SK-N-SH (cell line): ENCODE results near the gene RNF145. TPM values are rescaled to one million over a fixed set of nuclear protein-coding genes. Genes with fewer than 3 reads are reported as not detected.

ENCODE experiments used
- CTCF ChIA-PET: fragments of 300-600, 350-600 bp; formaldehyde crosslinking; extraction: SDS; loops from one replicate; lab custom pipeline; 2021; lab: Yijun Ruan, JAX
- POLR2A ChIA-PET: fragments of 350-600 bp; sonication (Branson Sonifier 250); formaldehyde crosslinking; extraction: SDS; loops from one replicate; lab custom pipeline; 2020; ENCODE audit warnings: antibody characterized with exemption, inconsistent platforms; lab: Yijun Ruan, JAX
- DNase-seq: peaks from one replicate; pipeline ENCODE4 v3.0.0; 2012
- H2AFZ ChIP-seq: fragments of 200-600 bp; sonication (generic); 2 replicates; pipeline ENCODE4 v1.8.1; 2016; ENCODE audit warnings: antibody characterized with exemption, mild to moderate bottlenecking, low read depth
- H3F3A ChIP-seq: fragments of 200-600 bp; sonication (generic); replicated peaks from 2 replicates; pipeline ENCODE3; 2016; ENCODE audit warnings: antibody characterized with exemption, mild to moderate bottlenecking; ENCODE audit not compliant: insufficient read depth
- H3K27ac ChIP-seq, 2 experiments: fragments of 200-500 bp in 1 of 2; fragments of 200-600 bp in 1 of 2; sonication (Bioruptor generic) in 1 of 2; sonication (generic), shearing (Covaris generic) in 1 of 2; 2 replicates each; pipeline versions ENCODE4 v1.5.1 to v1.6.1; 2014 to 2016; ENCODE audit warnings: low read depth in 2 of 2, inconsistent platforms in 1 of 2, low read length in 1 of 2, mild to moderate bottlenecking in 1 of 2, mixed read lengths in 1 of 2
- H3K27me3 ChIP-seq: fragments of 200-600 bp; sonication (generic), shearing (Covaris generic); 2 replicates; pipeline ENCODE4 v1.6.1; 2016; ENCODE audit warnings: mixed run types; ENCODE audit not compliant: insufficient read depth
- H3K36me3 ChIP-seq, 2 experiments: fragments of 200-500 bp in 1 of 2; fragments of 200-600 bp in 1 of 2; sonication (Bioruptor generic) in 1 of 2; sonication (generic) in 1 of 2; replicated peaks in 1 of 2; 2 replicates each; pipeline versions ENCODE3 to v1.5.1; 2014 to 2016; ENCODE audit warnings: low read length in 1 of 2, mild to moderate bottlenecking in 1 of 2; ENCODE audit not compliant: insufficient read depth in 2 of 2, control insufficient read depth in 1 of 2
- H3K4me1 ChIP-seq, 2 experiments: fragments of 200-500 bp in 1 of 2; fragments of 200-600 bp in 1 of 2; sonication (Bioruptor generic) in 1 of 2; sonication (generic), shearing (Covaris generic) in 1 of 2; 2 replicates each; pipeline versions ENCODE4 v1.5.1 to v1.6.1; 2014 to 2016; ENCODE audit warnings: low read depth in 1 of 2, low read length in 1 of 2, mixed run types in 1 of 2; ENCODE audit not compliant: insufficient read depth in 2 of 2, control insufficient read depth in 1 of 2
- H3K4me2 ChIP-seq: fragments of 200-600 bp; sonication (generic), shearing (Covaris generic); 2 replicates; pipeline ENCODE4 v1.6.1; 2017; ENCODE audit warnings: mixed run types
- H3K4me3 ChIP-seq, 2 experiments: fragments of 200-500 bp in 1 of 2; fragments of 200-600 bp in 1 of 2; sonication (Bioruptor generic) in 1 of 2; sonication (generic), shearing (Covaris generic) in 1 of 2; 2 replicates each; pipeline versions ENCODE4 v1.5.1 to v1.8.1; 2014 to 2016; ENCODE audit warnings: low read depth in 2 of 2, inconsistent platforms in 1 of 2, low read length in 1 of 2, mild to moderate bottlenecking in 1 of 2, mixed read lengths in 1 of 2, moderate library complexity in 1 of 2
- H3K79me2 ChIP-seq: fragments of 200-600 bp; sonication (generic); 2 replicates; pipeline ENCODE4 v1.8.1; 2017; ENCODE audit warnings: mild to moderate bottlenecking; ENCODE audit not compliant: insufficient read depth
- H3K9ac ChIP-seq: fragments of 200-600 bp; sonication (generic); 2 replicates; pipeline ENCODE4 v1.6.1; 2017; ENCODE audit warnings: mixed run types
- H3K9me2 ChIP-seq: fragments of 200-600 bp; sonication (generic); 2 replicates; pipeline ENCODE4 v1.6.1; 2017; ENCODE audit warnings: mixed run types
- H3K9me3 ChIP-seq: fragments of 200-600 bp; sonication (generic); 2 replicates; pipeline ENCODE4 v1.6.1; 2017; ENCODE audit warnings: mixed run types, mild to moderate bottlenecking, moderate library complexity
- H4K20me1 ChIP-seq: fragments of 200-600 bp; sonication (generic); 2 replicates; pipeline ENCODE4 v1.6.1; 2017; ENCODE audit warnings: mild to moderate bottlenecking, mixed run types; ENCODE audit not compliant: insufficient read depth
- CHD2 ChIP-seq: fragments of 150-350 bp; IDR thresholded peaks from 2 replicates; pipeline ENCODE4 v1.6.1; 2018; ENCODE audit warnings: low read length; ENCODE audit not compliant: partially characterized antibody
- ELF1 ChIP-seq: IDR thresholded peaks from 2 replicates; pipeline ENCODE4 v1.4.0; 2012
- EP300 ChIP-seq, 2 experiments: IDR thresholded peaks; 2 replicates each; pipeline versions ENCODE4 v1.4.0 to v1.6.1; 2012; ENCODE audit warnings: borderline replicate concordance in 1 of 2, low read depth in 1 of 2, low read length in 1 of 2
- FOSL2 ChIP-seq: IDR thresholded peaks from 2 replicates; pipeline ENCODE4 v1.4.0; 2012; ENCODE audit warnings: low read depth, mild to moderate bottlenecking, moderate library complexity, borderline replicate concordance
- FOXM1 ChIP-seq: IDR thresholded peaks from 2 replicates; pipeline ENCODE4 v1.4.0; 2012; ENCODE audit warnings: low read depth, mild to moderate bottlenecking
- GABPA ChIP-seq: IDR thresholded peaks from 2 replicates; pipeline ENCODE4 v1.4.0; 2012; ENCODE audit warnings: low read depth, mild to moderate bottlenecking
- JUND ChIP-seq: IDR thresholded peaks from 2 replicates; pipeline ENCODE4 v1.4.0; 2012
- MAX ChIP-seq: IDR thresholded peaks from 2 replicates; pipeline ENCODE4 v1.4.0; 2012; ENCODE audit warnings: low read depth
- MEF2A ChIP-seq: IDR thresholded peaks from 2 replicates; pipeline ENCODE4 v1.4.0; 2012; ENCODE audit warnings: low read depth, borderline replicate concordance
- NFIC ChIP-seq: IDR thresholded peaks from 2 replicates; pipeline ENCODE4 v1.4.0; 2012; ENCODE audit warnings: borderline replicate concordance
- NRF1 ChIP-seq: IDR thresholded peaks from 2 replicates; pipeline ENCODE4 v1.6.1; 2012; ENCODE audit warnings: low read depth, mild to moderate bottlenecking, low read length
- POLR2AphosphoS5 ChIP-seq: IDR thresholded peaks from 2 replicates; pipeline ENCODE4 v1.6.1; 2012; ENCODE audit warnings: low read depth, low read length
- RAD21 ChIP-seq: IDR thresholded peaks from 2 replicates; pipeline ENCODE4 v1.6.1; 2012; ENCODE audit warnings: mild to moderate bottlenecking, low read length
- RCOR1 ChIP-seq: fragments of 150-350 bp; IDR thresholded peaks from 2 replicates; pipeline ENCODE4 v1.6.1; 2017; ENCODE audit warnings: antibody characterized with exemption, low read length
- RXRA ChIP-seq: IDR thresholded peaks from 2 replicates; pipeline ENCODE4 v1.4.0; 2012; ENCODE audit warnings: low read depth, mild to moderate bottlenecking, borderline replicate concordance
- SIN3A ChIP-seq: IDR thresholded peaks from 2 replicates; pipeline ENCODE4 v1.6.1; 2012; ENCODE audit warnings: low read depth, mild to moderate bottlenecking, low read length, moderate library complexity, borderline replicate concordance
- TAF1 ChIP-seq: IDR thresholded peaks from 2 replicates; pipeline ENCODE4 v1.6.1; 2012; ENCODE audit warnings: low read depth, mild to moderate bottlenecking, low read length, moderate library complexity, borderline replicate concordance
- TCF12 ChIP-seq: IDR thresholded peaks from 2 replicates; pipeline ENCODE4 v1.4.0; 2012
- TEAD4 ChIP-seq: IDR thresholded peaks from 2 replicates; pipeline ENCODE4 v1.4.0; 2012; ENCODE audit warnings: mild to moderate bottlenecking, borderline replicate concordance; ENCODE audit not compliant: insufficient read depth
- USF1 ChIP-seq: IDR thresholded peaks from 2 replicates; pipeline ENCODE4 v1.4.0; 2012; ENCODE audit warnings: low read depth, borderline replicate concordance
- WGBS: methylation state at CpG from one replicate; pipeline ENCODE4 v1.1.6; 2017; ENCODE audit warnings: low lambda C conversion rate; 5-methylcytosine and 5-hydroxymethylcytosine counted together
- polyA plus RNA-seq, 3 experiments: library from polyadenylated mRNA; depleted of rRNA; stranded (reverse); fragments of >200 nt; gene quantifications; 2 replicates each; pipeline ENCODE4 v1.2.3, GENCODE V29; 2012
- TF ChIP-seq, protein P1 (sequence below): fragments of 150-350 bp; IDR thresholded peaks from 2 replicates; pipeline ENCODE4 v1.6.1; 2017; ENCODE audit warnings: antibody characterized with exemption, low read length, low read depth, borderline replicate concordance
- TF ChIP-seq, protein P2 (sequence below): IDR thresholded peaks from 2 replicates; pipeline ENCODE4 v1.4.0; 2012; ENCODE audit warnings: low read depth, borderline replicate concordance

Gene RNF145
- polyA plus RNA-seq, 1 of the 3 experiments (the other 2 are of a cell fraction) = 36.1 TPM

GRCh38 chr5:159206368-159206767 is 3.0 kb downstream of the RNF145 start:
- ChIA-PET POLR2A (no interaction called here), CTCF (interaction anchor here (1.1 to 1.8 kb wide), 3 partner anchors 12 to 82 kb away, joined by 3 to 6 read pairs (median 4); no protein-coding TSS in a partner anchor)
- Histone ChIP-seq H3K79me2 (peaks cover 77% of the 10 kb centered on the region), H3K9ac (peak overlapping the region; percentile 93), H3F3A (peaks cover 22% of the 10 kb centered on the region), H3K27me3 (no peaks in the 10 kb centered on the region), H3K9me2 (no peaks in the 10 kb centered on the region), H3K36me3 (peaks cover 18 to 19% of the 10 kb centered on the region in 2 experiments), H3K4me1 (peaks cover 19 to 48% of the 10 kb centered on the region in 2 experiments; a peak in 3 of 4 replicates), H3K4me2 (peak overlapping the region; percentile 94), H2AFZ (no peak overlapping the region), H3K9me3 (no peaks in the 10 kb centered on the region), H4K20me1 (peaks cover 26% of the 10 kb centered on the region; the same call in 1 of the 2 replicates), H3K4me3 (peak overlapping the region; percentile 78 to 88), H3K27ac (peak overlapping the region; percentile 90 to 98)
- TF ChIP-seq RXRA (no peak), EP300 (IDR thresholded peaks at IDR 0.05; ENCODE audit: borderline replicate concordance in 1 of 2, low read depth in 1 of 2, low read length in 1 of 2) (no peak), ELF1 (no peak), RAD21 (no peak), MEF2A (no peak), TEAD4 (no peak), TAF1 (no peak)
- TF ChIP-seq, protein P1, sequence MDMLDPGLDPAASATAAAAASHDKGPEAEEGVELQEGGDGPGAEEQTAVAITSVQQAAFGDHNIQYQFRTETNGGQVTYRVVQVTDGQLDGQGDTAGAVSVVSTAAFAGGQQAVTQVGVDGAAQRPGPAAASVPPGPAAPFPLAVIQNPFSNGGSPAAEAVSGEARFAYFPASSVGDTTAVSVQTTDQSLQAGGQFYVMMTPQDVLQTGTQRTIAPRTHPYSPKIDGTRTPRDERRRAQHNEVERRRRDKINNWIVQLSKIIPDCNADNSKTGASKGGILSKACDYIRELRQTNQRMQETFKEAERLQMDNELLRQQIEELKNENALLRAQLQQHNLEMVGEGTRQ = no peak
- WGBS = 35% methylated on average over 2 of the region's 2 CpGs
- DNase-seq = no peak

GRCh38 chr5:159203351-159203750 is 6.0 kb downstream of the RNF145 start:
- Histone ChIP-seq H3K36me3 (peaks cover 38 to 40% of the 10 kb centered on the region in 2 experiments), H3K4me1 (peaks cover 12 to 34% of the 10 kb centered on the region in 2 experiments; a peak in 3 of 4 replicates), H3K9me2 (no peaks in the 10 kb centered on the region), H3K79me2 (peaks cover 99% of the 10 kb centered on the region), H4K20me1 (peaks cover 26% of the 10 kb centered on the region; the same call in 1 of the 2 replicates), H3K4me2 (no peak overlapping the region), H3K4me3 (no peak overlapping the region), H3K27me3 (no peaks in the 10 kb centered on the region), H3F3A (peaks cover 20% of the 10 kb centered on the region), H3K27ac (no peak overlapping the region; a peak in 1 of 4 replicates), H3K9ac (no peak overlapping the region), H3K9me3 (no peaks in the 10 kb centered on the region), H2AFZ (no peak overlapping the region)
- ChIA-PET POLR2A (no interaction called here), CTCF (interaction anchor here (1.0 to 3.0 kb wide), 2 partner anchors 47 to 83 kb away, joined by 3 to 15 read pairs; no protein-coding TSS in a partner anchor)
- no peak for DNase-seq
- 85% methylated on average over 2 of the region's 2 CpGs for WGBS
- TF ChIP-seq RXRA = no peak
- TF ChIP-seq MAX = no peak
- TF ChIP-seq MEF2A = no peak
- TF ChIP-seq FOXM1 = no peak
- no peak for TF ChIP-seq GABPA
- no peak for TF ChIP-seq NFIC
- TF ChIP-seq CHD2 = no peak
- TF ChIP-seq SIN3A = no peak
- TF ChIP-seq FOSL2 = no peak
- TF ChIP-seq, protein P2, sequence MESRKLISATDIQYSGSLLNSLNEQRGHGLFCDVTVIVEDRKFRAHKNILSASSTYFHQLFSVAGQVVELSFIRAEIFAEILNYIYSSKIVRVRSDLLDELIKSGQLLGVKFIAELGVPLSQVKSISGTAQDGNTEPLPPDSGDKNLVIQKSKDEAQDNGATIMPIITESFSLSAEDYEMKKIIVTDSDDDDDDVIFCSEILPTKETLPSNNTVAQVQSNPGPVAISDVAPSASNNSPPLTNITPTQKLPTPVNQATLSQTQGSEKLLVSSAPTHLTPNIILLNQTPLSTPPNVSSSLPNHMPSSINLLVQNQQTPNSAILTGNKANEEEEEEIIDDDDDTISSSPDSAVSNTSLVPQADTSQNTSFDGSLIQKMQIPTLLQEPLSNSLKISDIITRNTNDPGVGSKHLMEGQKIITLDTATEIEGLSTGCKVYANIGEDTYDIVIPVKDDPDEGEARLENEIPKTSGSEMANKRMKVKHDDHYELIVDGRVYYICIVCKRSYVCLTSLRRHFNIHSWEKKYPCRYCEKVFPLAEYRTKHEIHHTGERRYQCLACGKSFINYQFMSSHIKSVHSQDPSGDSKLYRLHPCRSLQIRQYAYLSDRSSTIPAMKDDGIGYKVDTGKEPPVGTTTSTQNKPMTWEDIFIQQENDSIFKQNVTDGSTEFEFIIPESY = no peak
- no peak for TF ChIP-seq NRF1
- TF ChIP-seq EP300 (IDR thresholded peaks at IDR 0.05; ENCODE audit: borderline replicate concordance in 1 of 2, low read depth in 1 of 2, low read length in 1 of 2) = no peak
- no peak for TF ChIP-seq TCF12
- TF ChIP-seq RCOR1 = no peak
- no peak for TF ChIP-seq POLR2AphosphoS5
- no peak for TF ChIP-seq RAD21
- no peak for TF ChIP-seq JUND
- TF ChIP-seq USF1 = no peak
